ENCODE measurements around the gene ADCY9.

DNA sequence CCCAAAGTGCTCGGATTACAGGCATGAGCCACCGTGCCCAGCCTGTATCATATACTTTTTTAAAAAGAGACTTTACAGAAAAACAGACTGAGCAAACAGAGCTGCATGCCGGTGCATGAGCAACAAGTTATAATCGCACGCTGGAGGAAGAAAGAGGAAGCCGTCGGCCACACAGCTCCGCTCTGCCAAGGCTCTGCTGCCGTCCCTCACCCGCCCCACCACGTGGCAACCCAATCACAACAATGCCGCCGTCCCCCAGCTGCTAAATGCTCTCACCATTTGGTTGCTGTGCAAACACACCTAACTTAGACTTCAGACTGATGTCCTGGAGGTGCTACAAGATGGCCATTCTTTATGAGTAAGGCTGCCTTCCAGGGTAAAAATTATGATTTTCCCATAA lies 83.5 kb downstream of the ADCY9 start:
- TF ChIP-seq, protein P1, sequence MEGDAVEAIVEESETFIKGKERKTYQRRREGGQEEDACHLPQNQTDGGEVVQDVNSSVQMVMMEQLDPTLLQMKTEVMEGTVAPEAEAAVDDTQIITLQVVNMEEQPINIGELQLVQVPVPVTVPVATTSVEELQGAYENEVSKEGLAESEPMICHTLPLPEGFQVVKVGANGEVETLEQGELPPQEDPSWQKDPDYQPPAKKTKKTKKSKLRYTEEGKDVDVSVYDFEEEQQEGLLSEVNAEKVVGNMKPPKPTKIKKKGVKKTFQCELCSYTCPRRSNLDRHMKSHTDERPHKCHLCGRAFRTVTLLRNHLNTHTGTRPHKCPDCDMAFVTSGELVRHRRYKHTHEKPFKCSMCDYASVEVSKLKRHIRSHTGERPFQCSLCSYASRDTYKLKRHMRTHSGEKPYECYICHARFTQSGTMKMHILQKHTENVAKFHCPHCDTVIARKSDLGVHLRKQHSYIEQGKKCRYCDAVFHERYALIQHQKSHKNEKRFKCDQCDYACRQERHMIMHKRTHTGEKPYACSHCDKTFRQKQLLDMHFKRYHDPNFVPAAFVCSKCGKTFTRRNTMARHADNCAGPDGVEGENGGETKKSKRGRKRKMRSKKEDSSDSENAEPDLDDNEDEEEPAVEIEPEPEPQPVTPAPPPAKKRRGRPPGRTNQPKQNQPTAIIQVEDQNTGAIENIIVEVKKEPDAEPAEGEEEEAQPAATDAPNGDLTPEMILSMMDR (IDR thresholded peaks at IDR 0.05; ENCODE audit: insufficient read depth, low read length, poor library complexity, severe bottlenecking): no peak
- TF ChIP-seq EZH2phosphoT487 (conservative IDR thresholded peaks at IDR 0.05; ENCODE audit: low read length): no peak

Data from SU-DHL-6 (cell line).